ENCODE data around the gene E2F2.

E2F2 gene

DNA sequence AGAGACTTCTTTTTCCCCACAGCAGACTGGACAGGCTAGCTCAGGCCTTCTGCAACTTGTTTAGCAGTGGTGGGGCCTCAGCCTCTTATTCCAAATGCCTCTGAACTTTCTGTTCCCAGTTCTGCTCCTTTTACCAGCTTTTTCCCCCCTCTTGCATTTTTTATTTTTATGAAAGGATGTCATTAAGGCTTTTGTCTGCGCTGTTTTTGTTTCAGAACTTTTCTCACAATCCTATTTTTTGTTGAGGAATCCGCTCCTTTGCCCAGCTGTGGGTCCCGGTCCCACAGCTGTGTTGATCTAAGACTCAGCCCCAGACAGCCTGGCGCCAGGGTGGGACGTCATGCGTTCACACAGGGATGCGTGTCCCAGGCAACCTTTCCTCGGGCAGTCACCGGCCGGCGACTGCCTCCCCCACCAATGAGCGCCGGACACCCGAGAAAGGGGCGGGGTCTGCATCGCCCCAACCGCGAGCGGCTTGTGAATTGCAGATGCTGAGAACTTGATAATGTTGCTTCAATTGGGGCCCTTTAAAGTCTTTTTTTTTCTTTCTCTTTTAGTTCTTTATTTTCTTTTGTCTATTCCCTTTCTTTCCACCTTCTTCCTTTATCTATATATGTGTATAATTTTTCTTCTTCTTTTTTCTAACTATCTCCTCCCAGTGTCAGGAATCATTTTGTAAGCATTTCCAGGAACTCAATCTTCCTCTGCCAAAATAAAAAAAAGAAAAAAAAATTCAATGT lies 31.3 kb upstream of the E2F2 start:
- peak overlapping the region; percentile 33 for H3K4me3 ChIP-seq (ENCODE audit: low read length)
- TF ChIP-seq, protein P1, sequence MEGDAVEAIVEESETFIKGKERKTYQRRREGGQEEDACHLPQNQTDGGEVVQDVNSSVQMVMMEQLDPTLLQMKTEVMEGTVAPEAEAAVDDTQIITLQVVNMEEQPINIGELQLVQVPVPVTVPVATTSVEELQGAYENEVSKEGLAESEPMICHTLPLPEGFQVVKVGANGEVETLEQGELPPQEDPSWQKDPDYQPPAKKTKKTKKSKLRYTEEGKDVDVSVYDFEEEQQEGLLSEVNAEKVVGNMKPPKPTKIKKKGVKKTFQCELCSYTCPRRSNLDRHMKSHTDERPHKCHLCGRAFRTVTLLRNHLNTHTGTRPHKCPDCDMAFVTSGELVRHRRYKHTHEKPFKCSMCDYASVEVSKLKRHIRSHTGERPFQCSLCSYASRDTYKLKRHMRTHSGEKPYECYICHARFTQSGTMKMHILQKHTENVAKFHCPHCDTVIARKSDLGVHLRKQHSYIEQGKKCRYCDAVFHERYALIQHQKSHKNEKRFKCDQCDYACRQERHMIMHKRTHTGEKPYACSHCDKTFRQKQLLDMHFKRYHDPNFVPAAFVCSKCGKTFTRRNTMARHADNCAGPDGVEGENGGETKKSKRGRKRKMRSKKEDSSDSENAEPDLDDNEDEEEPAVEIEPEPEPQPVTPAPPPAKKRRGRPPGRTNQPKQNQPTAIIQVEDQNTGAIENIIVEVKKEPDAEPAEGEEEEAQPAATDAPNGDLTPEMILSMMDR (conservative IDR thresholded peaks at IDR 0.05; ENCODE audit: low read length), result no peak
- peak; percentile 97 for DNase-seq (ENCODE audit: low read depth)

DNA sequence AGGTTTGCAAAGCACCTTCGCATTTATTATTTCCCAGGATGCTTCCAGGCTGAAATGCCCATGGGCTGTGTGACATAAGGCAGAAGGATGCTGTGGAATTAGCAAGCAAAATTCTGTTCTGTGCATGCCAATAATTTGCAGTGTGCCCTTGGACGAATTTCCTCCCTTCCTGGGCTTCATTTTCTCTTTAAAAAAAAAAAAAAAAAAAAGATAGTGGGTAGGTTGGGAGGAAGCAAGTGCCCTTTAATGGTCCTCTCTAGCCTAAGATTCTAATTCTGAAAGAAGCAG lies 30.7 kb upstream of the E2F2 start:
- TF ChIP-seq, protein P1 (conservative IDR thresholded peaks at IDR 0.05; ENCODE audit: low read length), result no peak
- peak overlapping the region; percentile 33 for H3K4me3 ChIP-seq (ENCODE audit: low read length)

DNA sequence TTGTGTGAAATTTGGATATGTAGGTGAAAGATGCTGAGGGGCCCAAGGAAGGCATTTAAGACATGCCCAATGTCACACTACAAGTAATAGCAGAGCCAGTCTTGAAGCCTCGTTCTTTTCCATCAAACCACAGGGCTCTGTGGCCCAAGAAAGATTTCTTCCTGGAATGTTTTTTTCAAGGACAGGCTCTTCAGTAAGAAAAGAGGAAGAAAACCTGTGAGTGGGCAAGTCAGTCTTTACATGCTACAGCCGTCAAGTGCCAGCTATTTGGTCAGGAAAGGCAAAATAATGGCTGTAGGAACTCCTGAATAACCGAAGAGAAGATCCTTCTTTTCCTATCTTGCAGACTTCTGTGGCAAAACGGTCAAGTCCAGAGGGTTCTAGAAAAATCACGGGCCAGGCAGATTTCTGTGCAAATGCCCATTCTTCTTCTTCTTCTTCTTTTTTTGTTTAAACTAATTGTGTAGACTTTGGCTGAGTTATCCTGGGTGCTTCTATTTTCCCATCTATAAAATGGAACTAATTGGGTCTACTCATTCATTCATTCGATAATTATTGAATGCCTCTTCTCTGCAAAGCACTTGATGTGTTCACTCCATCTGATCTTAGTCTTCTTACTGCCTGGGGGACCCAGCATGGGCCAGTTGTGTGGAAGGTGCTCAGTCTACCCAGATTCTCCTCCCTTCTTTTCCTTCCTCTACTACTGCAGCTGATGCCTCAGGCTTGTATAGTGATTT lies 30.2 kb upstream of the E2F2 start:
- TF ChIP-seq, protein P1 (conservative IDR thresholded peaks at IDR 0.05; ENCODE audit: low read length), result no peak
- no peak overlapping the region for H3K4me3 ChIP-seq (ENCODE audit: low read length)
- DNase-seq (ENCODE audit: low read depth), result no peak

More for the DNA sequence above, 30.7 kb upstream of the E2F2 start:
- peak; percentile 58 for DNase-seq (ENCODE audit: low read depth)

DNA sequence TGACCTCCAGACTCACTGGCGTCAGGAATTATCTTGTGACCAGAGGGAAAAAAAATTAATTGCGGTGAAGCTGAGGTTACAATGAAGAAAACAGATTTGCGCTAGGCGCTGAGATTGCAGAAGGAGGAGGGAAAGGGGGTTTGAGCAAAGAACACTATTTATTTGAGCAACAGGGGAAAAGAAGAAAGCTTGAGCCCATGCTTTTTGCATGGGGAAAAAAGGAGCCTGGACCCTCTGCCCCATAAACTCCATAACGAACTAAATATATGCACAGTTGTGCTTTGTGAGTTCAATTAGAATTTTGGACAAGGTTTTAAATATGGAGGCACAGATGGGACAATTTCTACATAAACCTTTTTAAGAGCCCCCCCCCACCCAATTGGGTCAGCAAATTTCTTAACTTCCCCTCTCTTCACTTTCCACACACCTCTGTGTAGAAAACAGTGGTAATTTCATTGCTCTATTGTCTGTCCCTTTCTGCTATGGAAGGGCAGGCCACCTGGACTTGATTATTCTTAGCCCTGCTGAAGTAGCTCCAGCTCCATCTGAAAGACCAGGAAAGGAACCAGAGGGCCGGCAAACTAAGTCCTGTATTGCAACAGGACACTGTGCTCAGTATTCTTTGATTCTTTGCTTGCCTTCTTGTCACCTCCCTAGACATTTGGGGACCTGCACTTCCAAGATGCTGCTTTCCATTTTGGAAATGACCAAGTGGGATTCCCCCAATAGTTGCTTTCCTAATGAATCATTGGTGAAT lies 29.1 kb upstream of the E2F2 start:
- TF ChIP-seq, protein P1 (conservative IDR thresholded peaks at IDR 0.05; ENCODE audit: low read length), result no peak

DNA sequence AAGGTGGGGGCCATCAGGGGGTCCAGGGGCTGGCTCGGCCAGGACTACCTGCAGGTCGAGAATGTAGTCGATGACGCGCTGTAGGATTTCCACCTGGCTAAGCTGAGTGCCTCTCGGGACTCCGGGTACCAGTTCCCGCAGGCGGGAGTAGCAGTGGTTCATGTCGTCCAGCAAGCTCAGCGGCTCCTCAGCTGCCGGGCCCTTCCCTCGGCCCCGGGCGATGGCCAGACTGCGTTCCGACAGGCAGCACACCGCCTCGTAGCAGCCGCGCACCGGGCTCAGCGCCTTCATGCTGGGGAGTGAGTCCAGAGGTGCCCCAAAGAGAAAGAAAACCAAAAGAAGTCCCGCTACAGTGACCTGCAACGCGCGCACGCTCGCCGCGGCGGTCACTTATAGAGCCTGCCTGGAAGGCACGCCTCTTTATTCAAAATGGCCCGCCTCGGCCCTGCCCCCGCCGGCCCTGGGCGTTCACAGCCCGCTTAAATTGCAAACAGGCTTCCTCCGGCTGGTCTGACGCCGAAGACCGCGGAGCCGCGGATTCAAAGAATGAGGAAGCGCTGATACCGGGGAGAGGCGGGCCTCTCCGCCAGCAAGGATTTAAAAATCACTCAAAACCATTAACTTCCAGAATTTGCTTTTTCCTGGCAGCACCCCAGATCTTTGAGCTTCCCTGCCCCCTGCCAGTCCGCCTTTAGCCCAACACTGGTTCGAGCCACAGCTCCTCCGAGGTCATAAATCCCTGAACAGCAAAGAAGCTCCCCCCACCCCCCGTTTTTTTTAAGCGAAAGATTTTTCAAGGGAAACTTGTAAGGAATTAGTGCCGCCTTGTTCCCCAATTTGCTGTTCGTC lies 28.3 kb upstream of the E2F2 start, which contains the start of gene ID3:
Gene ID3, minus strand, starts transcription at position 366 of the 849 bp plus-strand sequence. Its CDS starts 75 bp downstream, at position 291.
- peak within 1 kb of the TSS; percentile 96 for H3K4me3 ChIP-seq (ENCODE audit: low read length)
- peak; percentile 99 for DNase-seq (ENCODE audit: low read depth)
- TF ChIP-seq, protein P1 (conservative IDR thresholded peaks at IDR 0.05; ENCODE audit: low read length), result no peak

More for the DNA sequence above, 29.1 kb upstream of the E2F2 start:
- peak overlapping the region; percentile 53 for H3K4me3 ChIP-seq (ENCODE audit: low read length)
- DNase-seq (ENCODE audit: low read depth), result peak; percentile 84

DNA sequence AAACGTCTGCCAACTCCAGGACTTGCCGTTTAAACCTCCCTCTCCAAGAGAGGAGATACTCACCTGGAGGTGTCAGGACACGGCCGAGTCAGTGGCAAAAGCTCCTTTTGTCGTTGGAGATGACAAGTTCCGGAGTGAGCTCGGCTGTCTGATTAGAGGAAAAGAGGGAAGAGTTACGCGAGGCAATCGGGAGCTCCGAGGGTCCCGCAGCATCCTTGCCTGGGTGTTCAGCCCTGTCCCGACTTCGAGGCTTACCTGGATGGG lies 27.8 kb upstream of the E2F2 start:
- H3K4me3 ChIP-seq (ENCODE audit: low read length), result peak overlapping the region; percentile 96
- TF ChIP-seq, protein P1 (conservative IDR thresholded peaks at IDR 0.05; ENCODE audit: low read length), result no peak
- DNase-seq (ENCODE audit: low read depth), result no peak
